ENCODE data around the gene SEMA6B. TPM values are rescaled to one million over a fixed set of nuclear protein-coding genes. Genes with fewer than 3 reads are reported as not detected.

Gene SEMA6B
- total and polyA plus RNA-seq, 2 of the 4 experiments (the other 2 are of a cell fraction) = 0.18 to 0.72 TPM

DNA sequence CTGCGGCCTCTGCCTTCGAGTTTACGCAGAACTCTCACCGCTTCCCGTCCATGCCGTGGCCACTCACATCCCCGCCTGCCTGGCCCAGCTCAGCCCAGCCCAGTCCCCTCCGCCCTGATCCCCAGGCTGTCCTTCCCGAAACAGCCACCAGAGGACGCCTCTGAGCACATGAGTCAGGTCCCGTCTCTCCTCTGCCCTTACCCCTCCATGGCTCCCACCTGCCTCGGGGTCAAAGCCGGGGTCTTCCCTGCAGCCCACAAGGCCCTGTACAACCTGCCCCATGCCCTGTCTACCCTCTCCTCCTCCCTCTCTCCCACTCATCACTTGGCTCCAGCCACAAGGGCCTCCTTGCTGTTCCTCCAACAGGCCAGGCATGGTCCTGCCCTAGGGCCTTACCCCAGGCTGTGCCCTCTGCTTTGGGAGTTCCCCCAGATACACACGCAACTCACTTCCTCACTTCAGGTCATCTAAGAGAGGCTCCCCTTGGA lies 8.1 kb upstream of the SEMA6B start:
- POLR2A ChIA-PET (ENCODE audit: unreplicated experiment) = no interaction called here
- peak; percentile 20 for DNase-seq

More for the DNA sequence above, 8.1 kb upstream of the SEMA6B start:
- Histone ChIP-seq H3K27ac (ENCODE audit: insufficient read depth, low read length) (no peak overlapping the region), H3K36me3 (ENCODE audit: control insufficient read depth, insufficient read depth, low read length) (no peaks in the 10 kb centered on the region), H3K14ac (replicated peaks; ENCODE audit: low read depth, low read length) (no peak overlapping the region), H2BK15ac (ENCODE audit: low read depth, low read length) (no peak overlapping the region), H2AFZ (replicated peaks; ENCODE audit: low read length, poor library complexity) (peak overlapping the region; percentile 26), H3K4me3 (ENCODE audit: insufficient read depth, low read depth, low read length) (no peak overlapping the region), H3K4ac (ENCODE audit: low read depth, low read length) (no peak overlapping the region), H3K23ac (ENCODE audit: low read depth, low read length) (no peak overlapping the region), H2AK9ac (replicated peaks; ENCODE audit: low read depth, low read length, poor library complexity) (peak overlapping the region; percentile 66), H3K9me3 (ENCODE audit: control insufficient read depth, insufficient read depth, low read length) (no peaks in the 10 kb centered on the region), H3K79me1 (ENCODE audit: low read depth in 1 of 2, low read length in 2 of 2) (no peaks in the 10 kb centered on the region), H2AK5ac (ENCODE audit: low read depth, low read length) (no peak overlapping the region), H3K4me1 (ENCODE audit: control insufficient read depth, insufficient read depth, low read length) (no peaks in the 10 kb centered on the region), H4K20me1 (ENCODE audit: insufficient read depth, low read length) (no peaks in the 10 kb centered on the region), H3K18ac (ENCODE audit: low read depth, low read length) (no peak overlapping the region), H4K5ac (ENCODE audit: low read depth, low read length) (no peak overlapping the region), H4K8ac (ENCODE audit: low read depth in 2 of 2, low read length in 2 of 2) (no peak overlapping the region), H2BK5ac (ENCODE audit: low read depth, low read length, poor library complexity, severe bottlenecking) (no peak overlapping the region), H3K56ac (ENCODE audit: extremely low read depth, insufficient read depth, low read length) (no peak overlapping the region), H2BK120ac (ENCODE audit: low read depth, low read length) (no peak overlapping the region), H3K27me3 (ENCODE audit: control insufficient read depth, insufficient read depth, low read length) (no peaks in the 10 kb centered on the region), H4K91ac (ENCODE audit: insufficient read depth, low read depth, low read length) (no peak overlapping the region), H2BK20ac (ENCODE audit: low read depth, low read length) (no peak overlapping the region), H3K9ac (ENCODE audit: low read depth, low read length) (no peak overlapping the region), H3K4me2 (ENCODE audit: low read depth, low read length) (no peak overlapping the region), H3K9me1 (ENCODE audit: insufficient read depth, low read length) (no peaks in the 10 kb centered on the region)
- WGBS, 2 experiments (ENCODE audit: extremely low coverage in 2 of 2, insufficient read length in 1 of 2) = 58% methylated on average over 7 of the region's 14 CpGs; no CpG with 5 or more reads in 1 of the 2 experiments
- in situ Hi-C loops (cut with MboI; ENCODE audit: low sequenced_read_pairs) = no loop called here
- dilution Hi-C loops (cut with HindIII; ENCODE audit: low sequenced_read_pairs, unreplicated experiment) = no loop called here
- intact Hi-C loops (cut with micrococcal nuclease) = no loop called here
- ATAC-seq (ENCODE audit: low read depth) = peak; percentile 70
- no TSS peak for BruUV-seq (replicated peaks)
- TF ChIP-seq MAFK (IDR thresholded peaks at IDR 0.05; ENCODE audit: low read depth, low read length) = no peak
- TF ChIP-seq SMC3 (IDR thresholded peaks at IDR 0.05; ENCODE audit: low read depth, low read length) = peak; percentile 64
- TF ChIP-seq, protein P1, sequence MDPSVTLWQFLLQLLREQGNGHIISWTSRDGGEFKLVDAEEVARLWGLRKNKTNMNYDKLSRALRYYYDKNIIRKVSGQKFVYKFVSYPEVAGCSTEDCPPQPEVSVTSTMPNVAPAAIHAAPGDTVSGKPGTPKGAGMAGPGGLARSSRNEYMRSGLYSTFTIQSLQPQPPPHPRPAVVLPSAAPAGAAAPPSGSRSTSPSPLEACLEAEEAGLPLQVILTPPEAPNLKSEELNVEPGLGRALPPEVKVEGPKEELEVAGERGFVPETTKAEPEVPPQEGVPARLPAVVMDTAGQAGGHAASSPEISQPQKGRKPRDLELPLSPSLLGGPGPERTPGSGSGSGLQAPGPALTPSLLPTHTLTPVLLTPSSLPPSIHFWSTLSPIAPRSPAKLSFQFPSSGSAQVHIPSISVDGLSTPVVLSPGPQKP (IDR thresholded peaks at IDR 0.05; ENCODE audit: borderline replicate concordance, low read depth, low read length) = no peak
- TF ChIP-seq FOS (IDR thresholded peaks at IDR 0.05; ENCODE audit: low read depth, low read length) = no peak
- TF ChIP-seq, protein P2, sequence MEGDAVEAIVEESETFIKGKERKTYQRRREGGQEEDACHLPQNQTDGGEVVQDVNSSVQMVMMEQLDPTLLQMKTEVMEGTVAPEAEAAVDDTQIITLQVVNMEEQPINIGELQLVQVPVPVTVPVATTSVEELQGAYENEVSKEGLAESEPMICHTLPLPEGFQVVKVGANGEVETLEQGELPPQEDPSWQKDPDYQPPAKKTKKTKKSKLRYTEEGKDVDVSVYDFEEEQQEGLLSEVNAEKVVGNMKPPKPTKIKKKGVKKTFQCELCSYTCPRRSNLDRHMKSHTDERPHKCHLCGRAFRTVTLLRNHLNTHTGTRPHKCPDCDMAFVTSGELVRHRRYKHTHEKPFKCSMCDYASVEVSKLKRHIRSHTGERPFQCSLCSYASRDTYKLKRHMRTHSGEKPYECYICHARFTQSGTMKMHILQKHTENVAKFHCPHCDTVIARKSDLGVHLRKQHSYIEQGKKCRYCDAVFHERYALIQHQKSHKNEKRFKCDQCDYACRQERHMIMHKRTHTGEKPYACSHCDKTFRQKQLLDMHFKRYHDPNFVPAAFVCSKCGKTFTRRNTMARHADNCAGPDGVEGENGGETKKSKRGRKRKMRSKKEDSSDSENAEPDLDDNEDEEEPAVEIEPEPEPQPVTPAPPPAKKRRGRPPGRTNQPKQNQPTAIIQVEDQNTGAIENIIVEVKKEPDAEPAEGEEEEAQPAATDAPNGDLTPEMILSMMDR (conservative IDR thresholded peaks at IDR 0.05; ENCODE audit: low read depth, low read length) = peak; percentile 71
- TF ChIP-seq RCOR1 (IDR thresholded peaks at IDR 0.05; ENCODE audit: insufficient replicate concordance, low read length) = no peak
- peak; percentile 45; the same call in 1 of the 2 replicates for TF ChIP-seq RAD21 (IDR thresholded peaks at IDR 0.05; ENCODE audit: low read length)
- CTCF ChIA-PET = interaction anchor here (0.6 to 1.3 kb wide), 5 partner anchors 9 to 68 kb away, joined by 3 to 6 read pairs (median 3); no protein-coding TSS in a partner anchor
